AG09319 (cell line): ENCODE results near the gene SCARB1.

ENCODE experiments used
- DNase-seq: peaks from one replicate; pipeline ENCODE4 v3.0.0-alpha.2; 2010; ENCODE audit warnings: low read depth; ENCODE audit errors: extremely low read depth
- TF ChIP-seq, protein P1 (sequence below): IDR thresholded peaks from 2 replicates; pipeline ENCODE4 v1.5.1; 2011; ENCODE audit warnings: low read depth, mild to moderate bottlenecking, inconsistent platforms, low read length, moderate library complexity

SCARB1 gene

DNA sequence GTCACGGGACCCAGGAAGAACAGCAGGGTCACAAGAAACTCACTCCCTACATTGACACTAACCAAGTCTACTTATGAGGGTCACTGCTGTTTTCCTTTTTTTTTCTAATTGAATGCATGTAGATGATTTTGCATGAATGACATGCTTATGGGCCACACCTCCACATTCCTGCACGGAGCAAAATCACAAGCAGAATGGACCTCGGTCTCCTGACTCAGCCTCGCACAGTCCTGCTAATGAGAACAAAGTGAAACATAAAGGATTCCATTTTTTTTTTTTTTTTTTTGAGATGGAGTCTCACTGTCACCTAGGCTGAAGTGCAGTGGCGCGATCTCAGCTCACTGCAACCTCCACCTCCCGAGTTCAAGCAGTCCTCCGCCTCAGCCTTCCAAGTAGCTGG lies 12.3 kb downstream of the SCARB1 start:
- TF ChIP-seq, protein P1, sequence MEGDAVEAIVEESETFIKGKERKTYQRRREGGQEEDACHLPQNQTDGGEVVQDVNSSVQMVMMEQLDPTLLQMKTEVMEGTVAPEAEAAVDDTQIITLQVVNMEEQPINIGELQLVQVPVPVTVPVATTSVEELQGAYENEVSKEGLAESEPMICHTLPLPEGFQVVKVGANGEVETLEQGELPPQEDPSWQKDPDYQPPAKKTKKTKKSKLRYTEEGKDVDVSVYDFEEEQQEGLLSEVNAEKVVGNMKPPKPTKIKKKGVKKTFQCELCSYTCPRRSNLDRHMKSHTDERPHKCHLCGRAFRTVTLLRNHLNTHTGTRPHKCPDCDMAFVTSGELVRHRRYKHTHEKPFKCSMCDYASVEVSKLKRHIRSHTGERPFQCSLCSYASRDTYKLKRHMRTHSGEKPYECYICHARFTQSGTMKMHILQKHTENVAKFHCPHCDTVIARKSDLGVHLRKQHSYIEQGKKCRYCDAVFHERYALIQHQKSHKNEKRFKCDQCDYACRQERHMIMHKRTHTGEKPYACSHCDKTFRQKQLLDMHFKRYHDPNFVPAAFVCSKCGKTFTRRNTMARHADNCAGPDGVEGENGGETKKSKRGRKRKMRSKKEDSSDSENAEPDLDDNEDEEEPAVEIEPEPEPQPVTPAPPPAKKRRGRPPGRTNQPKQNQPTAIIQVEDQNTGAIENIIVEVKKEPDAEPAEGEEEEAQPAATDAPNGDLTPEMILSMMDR: no peak
- no peak for DNase-seq

DNA sequence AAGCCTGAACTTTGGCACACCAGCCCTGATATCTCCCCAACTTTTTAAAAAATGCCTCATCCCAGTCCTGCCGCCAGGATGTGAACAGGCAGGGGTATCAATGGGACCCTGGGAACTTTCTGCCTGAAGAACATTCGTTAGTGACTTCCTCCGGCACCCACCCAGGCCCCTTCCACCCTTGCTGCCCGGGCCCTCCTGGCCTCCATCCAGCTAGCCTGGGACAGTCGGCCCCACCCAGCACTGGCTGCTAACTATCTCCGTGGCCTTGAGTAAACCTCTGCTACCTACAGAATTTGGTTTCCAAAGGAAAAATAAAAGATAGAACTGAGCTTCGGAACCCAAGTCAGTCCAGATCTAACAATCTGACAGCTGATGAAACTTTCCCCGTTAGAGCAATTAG lies 14.3 kb downstream of the SCARB1 start:
- TF ChIP-seq, protein P1: no peak
- no peak for DNase-seq

DNA sequence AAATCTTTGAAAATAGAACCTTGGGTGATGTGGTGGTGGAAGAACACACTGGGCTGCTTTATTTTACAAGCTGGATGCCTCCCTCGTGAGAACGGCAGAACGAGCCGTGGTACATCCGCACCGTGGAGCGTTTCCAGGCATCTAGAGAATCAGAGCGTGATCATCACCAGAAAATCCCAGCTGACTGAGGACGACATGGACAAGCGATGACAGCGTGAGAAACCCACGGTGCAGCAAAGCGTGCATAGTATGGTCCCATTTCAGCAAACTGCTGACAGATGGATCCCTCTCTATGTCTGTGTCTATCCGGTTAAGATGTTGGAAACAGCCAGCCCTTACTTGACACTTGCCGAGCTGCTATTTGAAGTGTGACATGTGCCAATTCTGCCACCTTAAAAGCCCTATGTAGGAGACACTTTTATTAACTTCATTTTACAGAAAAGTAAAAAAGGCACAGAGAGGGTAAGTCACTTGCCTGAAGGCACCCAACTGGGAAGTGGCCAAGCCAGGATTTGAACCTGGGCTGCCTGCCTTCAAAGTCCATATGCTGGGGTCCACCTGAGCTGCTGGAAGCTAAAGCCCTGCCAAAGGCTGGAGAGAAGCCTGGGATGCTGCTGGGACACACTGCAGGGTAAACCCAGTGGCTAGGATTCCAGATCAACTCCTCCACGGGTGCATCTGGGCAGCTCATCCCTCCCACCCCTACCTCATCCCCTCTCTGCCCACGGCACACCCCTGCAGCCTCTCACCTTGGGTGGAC lies 14.9 kb downstream of the SCARB1 start:
- TF ChIP-seq, protein P1: no peak
- DNase-seq: no peak

DNA sequence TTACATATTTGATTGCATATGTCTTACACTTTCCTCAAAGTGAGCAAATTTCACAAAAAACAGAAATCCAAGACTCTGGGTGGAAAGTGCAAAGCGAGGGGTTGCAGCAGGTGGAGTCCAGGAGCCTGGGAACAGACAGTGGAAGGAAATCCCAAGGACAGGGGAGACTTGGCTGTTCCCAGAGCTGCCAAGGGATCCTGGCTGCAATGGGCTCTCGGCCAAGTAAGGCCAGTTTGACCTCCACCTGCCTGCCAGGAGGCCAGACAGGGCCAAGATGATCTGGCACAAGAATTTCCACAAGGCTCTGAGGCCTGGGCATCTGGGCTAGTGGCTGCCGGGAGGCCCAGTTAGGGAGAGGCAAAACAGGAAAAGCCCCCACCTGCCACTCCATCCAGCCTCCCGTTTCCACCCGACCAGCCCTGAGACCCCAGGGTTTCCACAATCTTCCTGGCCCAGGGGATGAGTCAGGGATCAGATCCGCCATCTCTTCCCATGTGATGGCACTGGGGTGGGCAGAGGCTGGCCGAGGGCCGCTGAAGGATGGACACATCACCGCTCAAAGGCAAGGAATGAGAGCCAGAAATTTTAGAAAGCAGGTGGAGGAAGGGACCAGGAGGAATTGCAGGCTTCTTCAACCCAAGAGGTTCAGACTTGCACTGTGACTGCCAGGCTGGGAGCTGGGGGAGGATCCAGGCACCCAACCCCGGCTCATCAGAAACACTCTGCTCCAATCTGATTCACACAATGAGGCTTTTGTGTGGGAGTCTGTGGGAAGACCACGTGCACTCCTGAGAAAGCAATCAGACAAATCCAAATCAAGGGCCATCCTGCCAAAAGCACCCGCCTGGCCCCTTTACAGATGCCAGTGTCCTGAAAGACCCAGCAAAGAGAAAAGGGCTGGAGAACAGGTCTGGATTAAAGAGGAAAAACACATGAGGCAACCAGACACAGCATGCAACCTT lies 16.3 kb downstream of the SCARB1 start:
- DNase-seq: no peak
- TF ChIP-seq, protein P1: no peak

DNA sequence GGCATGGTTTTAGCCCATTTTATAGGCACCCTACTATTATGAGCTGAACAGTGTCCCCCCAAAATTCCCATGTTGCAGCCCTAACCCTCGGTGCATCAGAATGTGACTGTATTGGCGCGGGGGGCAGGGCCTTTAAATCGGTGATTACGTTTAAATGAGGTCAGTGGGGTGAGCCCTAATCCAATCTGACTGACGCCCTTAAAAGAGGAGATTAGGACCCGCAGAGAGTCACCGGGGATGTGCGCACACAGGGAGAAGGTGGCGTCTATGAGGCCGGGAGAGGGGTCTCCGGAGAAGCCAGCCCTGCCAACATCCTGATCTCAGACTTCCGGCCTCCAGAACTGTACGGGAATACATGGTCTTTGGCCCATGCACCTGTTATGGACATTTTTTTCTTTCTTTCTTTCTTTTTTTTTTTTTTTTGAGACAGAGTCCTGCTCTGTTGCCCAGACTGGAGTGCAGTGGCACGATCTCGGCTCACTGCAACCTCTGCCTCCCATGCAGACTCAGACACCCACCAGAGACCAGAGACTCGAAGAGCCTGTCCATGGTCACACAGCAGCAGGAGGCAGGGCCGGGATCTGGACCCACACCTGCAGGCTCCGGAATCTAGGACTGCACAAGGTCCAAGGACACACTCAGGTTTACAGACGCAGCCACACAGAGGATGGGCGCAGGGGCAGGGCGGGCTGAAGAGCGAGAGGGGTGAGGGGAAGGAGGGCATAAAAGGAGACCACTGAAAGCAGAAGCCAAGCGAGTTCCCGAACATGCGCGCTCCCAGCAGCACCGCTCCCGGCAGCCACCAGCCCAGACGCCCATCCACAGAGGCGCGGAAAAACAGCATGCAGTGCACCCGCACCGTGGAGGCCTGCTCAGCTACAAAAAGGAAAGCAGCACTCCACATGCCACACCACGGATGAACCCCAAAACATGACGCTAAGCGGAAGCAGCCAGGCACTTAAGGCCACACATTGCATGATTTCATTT lies 19.0 kb downstream of the SCARB1 start:
- DNase-seq: no peak
- TF ChIP-seq, protein P1: no peak

DNA sequence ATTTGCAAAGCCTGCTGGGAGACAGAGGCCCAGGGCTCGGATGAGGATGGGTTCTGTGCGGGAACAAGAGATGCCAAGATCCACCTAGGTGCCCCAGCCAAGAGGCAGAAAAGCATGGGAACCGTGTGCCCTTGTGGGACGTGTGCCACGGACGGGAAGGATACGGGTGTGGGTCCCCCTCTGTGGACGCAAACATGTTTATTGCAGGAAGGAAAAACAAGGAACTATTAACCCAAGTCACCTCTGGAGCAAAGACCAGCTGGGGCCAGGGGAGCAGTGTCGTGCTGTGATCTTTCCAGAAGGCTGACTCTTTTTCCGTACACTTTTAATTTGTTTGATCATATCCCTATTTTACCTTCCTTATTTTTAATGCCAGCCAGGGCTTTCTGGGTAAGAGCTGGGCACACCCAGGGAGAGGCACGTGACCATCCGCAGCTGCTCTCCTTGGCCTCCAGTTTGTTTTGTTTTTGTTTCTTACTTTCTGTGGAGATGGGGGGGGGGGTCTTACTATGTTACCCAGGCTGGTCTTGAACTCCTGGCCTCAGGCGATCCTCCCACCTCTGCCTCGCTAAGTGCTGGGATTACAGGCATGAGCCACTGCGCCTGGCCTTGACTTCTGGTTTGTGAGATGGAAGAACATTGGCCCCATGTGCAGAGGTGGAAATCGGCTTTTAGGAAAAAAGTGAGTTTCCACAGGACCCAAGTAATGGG lies 20.7 kb downstream of the SCARB1 start:
- no peak for DNase-seq
- TF ChIP-seq, protein P1: no peak
